Neural cell (in vitro differentiated cells): ENCODE data around the gene TMOD1. TPM values are rescaled to one million over a fixed set of nuclear protein-coding genes. Genes with fewer than 3 reads are reported as not detected.
"Not testable (repeated sequence)": the region's sequence is repeated elsewhere in the genome, so short reads cannot be mapped to it uniquely, and the experiment has no call there.

Source experiments
- H2AFZ ChIP-seq: fragments of 200-600, 300-800 bp; sonication (generic), shearing (Covaris generic); 2 replicates; pipeline ENCODE4 v1.6.0; 2014; ENCODE audit warnings: low read depth, mild to moderate bottlenecking, antibody characterized with exemption, low read length, moderate library complexity
- H3F3A ChIP-seq: fragments of 200-600 bp; shearing (Covaris generic); 2 replicates; pipeline ENCODE4 v1.6.1; 2016; ENCODE audit warnings: mild to moderate bottlenecking, moderate library complexity, mixed read lengths, antibody characterized with exemption, low read length; ENCODE audit not compliant: insufficient read depth, poor library complexity, severe bottlenecking
- H3K27ac ChIP-seq: fragments of 200-600, 300-800 bp; sonication (generic), shearing (Covaris generic); 2 replicates; pipeline ENCODE4 v1.5.1; 2014; ENCODE audit warnings: mild to moderate bottlenecking, low read length, moderate library complexity
- H3K27me3 ChIP-seq: fragments of 300-800, 200-600 bp; sonication (generic), shearing (Covaris generic); 2 replicates; pipeline ENCODE4 v1.6.0; 2014; ENCODE audit warnings: mild to moderate bottlenecking, low read depth, low read length, moderate library complexity; ENCODE audit not compliant: insufficient read depth
- H3K36me3 ChIP-seq: fragments of 300-800, 200-600 bp; sonication (generic), shearing (Covaris generic); 2 replicates; pipeline ENCODE4 v1.5.1; 2014; ENCODE audit warnings: mild to moderate bottlenecking, antibody characterized with exemption, low read length, moderate library complexity; ENCODE audit not compliant: insufficient read depth
- H3K4me2 ChIP-seq: fragments of 300-800, 200-600 bp; sonication (generic), shearing (Covaris generic); 2 replicates; pipeline ENCODE4 v1.6.0; 2014; ENCODE audit warnings: mild to moderate bottlenecking, low read length
- H3K4me3 ChIP-seq: fragments of 300-800, 200-600 bp; sonication (generic), shearing (Covaris generic); 2 replicates; pipeline ENCODE4 v1.5.1; 2014; ENCODE audit warnings: mild to moderate bottlenecking, low read length, moderate library complexity
- H3K79me2 ChIP-seq: fragments of 200-600 bp; shearing (Covaris generic); replicated peaks from 2 replicates; pipeline ENCODE4 v1.6.0; 2014; ENCODE audit warnings: mild to moderate bottlenecking, low read length, moderate library complexity; ENCODE audit not compliant: insufficient read depth
- H3K9ac ChIP-seq: fragments of 300-800, 200-600 bp; sonication (generic), shearing (Covaris generic); 2 replicates; pipeline ENCODE4 v1.6.1; 2016; ENCODE audit warnings: mild to moderate bottlenecking, low read length, mixed read lengths
- H3K9me2 ChIP-seq: fragments of 200-600 bp; shearing (Covaris generic); 2 replicates; pipeline ENCODE4 v1.6.1; 2016; ENCODE audit warnings: mild to moderate bottlenecking, low read length, mixed read lengths; ENCODE audit not compliant: insufficient read depth
- H3K9me3 ChIP-seq: fragments of 200-600, 300-800 bp; sonication (generic), shearing (Covaris generic); 2 replicates; pipeline ENCODE4 v1.6.1; 2016; ENCODE audit warnings: mild to moderate bottlenecking, mixed run types, low read length, moderate library complexity, mixed read lengths
- H4K20me1 ChIP-seq: fragments of 200-600 bp; shearing (Covaris generic); 2 replicates; pipeline ENCODE4 v1.6.1; 2016; ENCODE audit warnings: mild to moderate bottlenecking, mixed run types; ENCODE audit not compliant: insufficient read depth
- EP300 ChIP-seq: fragments of 450-650 bp; conservative IDR thresholded peaks from 2 replicates; pipeline ENCODE4 v1.6.1; 2014; ENCODE audit warnings: antibody characterized with exemption, mild to moderate bottlenecking, moderate library complexity; ENCODE audit not compliant: poor library complexity, severe bottlenecking
- EZH2 ChIP-seq: fragments of 200-600, 300-800 bp; shearing (Covaris generic), sonication (generic); IDR thresholded peaks from 2 replicates; pipeline ENCODE4 v1.6.1; 2014; ENCODE audit warnings: antibody characterized with exemption, low read length, borderline replicate concordance, mild to moderate bottlenecking; ENCODE audit not compliant: insufficient read depth, poor library complexity, severe bottlenecking
- MXI1 ChIP-seq: fragments of 450-650 bp; conservative IDR thresholded peaks from 2 replicates; pipeline ENCODE4 v1.6.1; 2014; ENCODE audit warnings: antibody characterized with exemption, mild to moderate bottlenecking; ENCODE audit not compliant: poor library complexity, severe bottlenecking
- POLR2AphosphoS5 ChIP-seq: IDR thresholded peaks from 2 replicates; pipeline ENCODE4 v1.6.1; 2012
- RAD21 ChIP-seq: fragments of 450-650 bp; conservative IDR thresholded peaks from 2 replicates; pipeline ENCODE4 v1.6.1; 2014; ENCODE audit warnings: antibody characterized with exemption, mild to moderate bottlenecking, moderate library complexity
- REST ChIP-seq: IDR thresholded peaks from 2 replicates; pipeline ENCODE4 v1.6.1; 2012; ENCODE audit warnings: borderline replicate concordance
- SMC3 ChIP-seq: fragments of 450-650 bp; conservative IDR thresholded peaks from 2 replicates; pipeline ENCODE4 v1.6.1; 2014; ENCODE audit warnings: antibody characterized with exemption, mild to moderate bottlenecking, moderate library complexity; ENCODE audit not compliant: poor library complexity
- TAF1 ChIP-seq: IDR thresholded peaks from 2 replicates; pipeline ENCODE4 v1.6.1; 2012; ENCODE audit warnings: low read depth
- polyA plus RNA-seq: library from polyadenylated mRNA; depleted of rRNA; stranded (reverse); fragments of >200 nt; gene quantifications from 2 replicates; pipeline ENCODE4 v1.2.3, GENCODE V29; 2014
- TF ChIP-seq, protein P1 (sequence below): fragments of 450-650 bp; IDR thresholded peaks from 2 replicates; pipeline ENCODE4 v1.5.1; 2014; ENCODE audit warnings: antibody characterized with exemption, mild to moderate bottlenecking, moderate library complexity; ENCODE audit not compliant: poor library complexity, severe bottlenecking

Gene TMOD1
- polyA plus RNA-seq, 1 donor from 2014 or later: 0.17 TPM

DNA sequence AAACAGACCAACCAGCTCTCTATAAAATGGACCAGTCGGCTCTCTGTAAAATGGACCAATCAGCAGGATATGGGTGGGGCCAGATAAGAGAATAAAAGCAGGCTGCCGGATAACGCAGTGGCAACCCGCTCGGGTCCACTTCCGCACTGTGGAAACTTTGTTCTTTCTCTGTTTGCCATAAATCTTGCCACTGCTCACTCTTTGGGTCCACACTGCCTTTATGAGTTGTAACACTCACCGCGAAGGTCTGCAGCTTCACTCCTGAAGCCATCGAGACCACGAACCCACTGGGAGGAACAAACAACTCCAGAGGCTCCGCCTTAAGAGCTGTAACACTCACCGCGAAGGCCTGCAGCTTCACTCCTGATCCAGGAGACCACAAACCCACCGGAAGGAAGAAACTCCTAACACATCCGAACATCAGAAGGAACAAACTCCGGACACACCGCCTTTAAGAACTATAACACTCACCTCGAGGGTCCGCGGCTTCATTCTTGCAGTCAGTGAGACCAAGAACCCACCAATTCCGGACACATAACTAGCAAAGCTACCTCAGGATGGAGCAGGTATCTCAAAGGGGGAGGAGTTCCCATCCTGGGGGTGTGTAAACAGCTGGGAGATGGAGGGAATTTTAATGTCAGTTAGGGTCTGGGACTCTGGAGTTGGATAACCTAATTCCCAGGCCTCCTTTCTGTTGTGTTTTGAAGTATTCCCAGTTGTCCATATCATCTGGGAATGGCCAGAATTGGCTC lies 73.6 kb downstream of the TMOD1 start:
- not testable (repeated sequence) for H3K9me2 ChIP-seq, H2AFZ ChIP-seq, H3K79me2 ChIP-seq, H3K36me3 ChIP-seq, H3K4me2 ChIP-seq, H3K27me3 ChIP-seq, H3F3A ChIP-seq, H3K27ac ChIP-seq, H3K4me3 ChIP-seq, H4K20me1 ChIP-seq, H3K9ac ChIP-seq, H3K9me3 ChIP-seq

- Histone ChIP-seq H3K79me2 (no peaks in the 10 kb centered on the region), H3K9me3 (no peaks in the 10 kb centered on the region), H2AFZ (no peak overlapping the region), H3K27ac (no peak overlapping the region), H3K9ac (no peak overlapping the region), H3F3A (no peaks in the 10 kb centered on the region), H3K4me2 (no peak overlapping the region), H3K9me2 (no peaks in the 10 kb centered on the region), H3K27me3 (no peaks in the 10 kb centered on the region), H4K20me1 (no peaks in the 10 kb centered on the region), H3K4me3 (no peak overlapping the region), H3K36me3 (no peaks in the 10 kb centered on the region)
- TF ChIP-seq, protein P1, sequence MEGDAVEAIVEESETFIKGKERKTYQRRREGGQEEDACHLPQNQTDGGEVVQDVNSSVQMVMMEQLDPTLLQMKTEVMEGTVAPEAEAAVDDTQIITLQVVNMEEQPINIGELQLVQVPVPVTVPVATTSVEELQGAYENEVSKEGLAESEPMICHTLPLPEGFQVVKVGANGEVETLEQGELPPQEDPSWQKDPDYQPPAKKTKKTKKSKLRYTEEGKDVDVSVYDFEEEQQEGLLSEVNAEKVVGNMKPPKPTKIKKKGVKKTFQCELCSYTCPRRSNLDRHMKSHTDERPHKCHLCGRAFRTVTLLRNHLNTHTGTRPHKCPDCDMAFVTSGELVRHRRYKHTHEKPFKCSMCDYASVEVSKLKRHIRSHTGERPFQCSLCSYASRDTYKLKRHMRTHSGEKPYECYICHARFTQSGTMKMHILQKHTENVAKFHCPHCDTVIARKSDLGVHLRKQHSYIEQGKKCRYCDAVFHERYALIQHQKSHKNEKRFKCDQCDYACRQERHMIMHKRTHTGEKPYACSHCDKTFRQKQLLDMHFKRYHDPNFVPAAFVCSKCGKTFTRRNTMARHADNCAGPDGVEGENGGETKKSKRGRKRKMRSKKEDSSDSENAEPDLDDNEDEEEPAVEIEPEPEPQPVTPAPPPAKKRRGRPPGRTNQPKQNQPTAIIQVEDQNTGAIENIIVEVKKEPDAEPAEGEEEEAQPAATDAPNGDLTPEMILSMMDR: no peak
- TF ChIP-seq RAD21 (no peak), POLR2AphosphoS5 (no peak), MXI1 (no peak), EP300 (no peak), SMC3 (no peak), TAF1 (no peak), REST (no peak), EZH2 (no peak)
Measured at GRCh38 chr9:97575673-97576200, 74.3 kb downstream of the TMOD1 start.
